HG03571 (cell line): Measurements from ENCODE around the gene RALGDS.

Experiments used
- ATAC-seq: cut with Tn5 transposase; IDR thresholded peaks from one replicate; pipeline ENCODE4 v1.9.1; 2021; ENCODE audit not compliant: unreplicated experiment

Gene RALGDS

GRCh38 chr9:133137451-133138231 is 16.6 kb upstream of the RALGDS start:
- ATAC-seq = no peak

- ATAC-seq = no peak
Observed at GRCh38 chr9:133135146-133135745, 14.2 kb upstream of the RALGDS start.

- no peak for ATAC-seq
Observed at GRCh38 chr9:133134388-133135145, 13.5 kb upstream of the RALGDS start.

- ATAC-seq = peak; percentile 86
Observed at GRCh38 chr9:133133681-133134387, 12.8 kb upstream of the RALGDS start.

GRCh38 chr9:133132174-133132573 is 11.1 kb upstream of the RALGDS start:
- ATAC-seq = no peak

- no peak for ATAC-seq
Observed at GRCh38 chr9:133131506-133131905, 10.5 kb upstream of the RALGDS start.

- peak; percentile 40 for ATAC-seq
Observed at GRCh38 chr9:133130685-133131244, 9.7 kb upstream of the RALGDS start.

- ATAC-seq = no peak
Observed at GRCh38 chr9:133129001-133129795, 8.2 kb upstream of the RALGDS start.

GRCh38 chr9:133128152-133128551 is 7.1 kb upstream of the RALGDS start:
- ATAC-seq = no peak

- no peak for ATAC-seq
Observed at GRCh38 chr9:133127340-133127981, 6.4 kb upstream of the RALGDS start.

GRCh38 chr9:133126697-133127339 is 5.8 kb upstream of the RALGDS start:
- ATAC-seq = no peak

GRCh38 chr9:133125941-133126696 is 5.1 kb upstream of the RALGDS start:
- ATAC-seq = peak; percentile 45

- ATAC-seq = no peak
Observed at GRCh38 chr9:133124907-133125275, 3.9 kb upstream of the RALGDS start.

- ATAC-seq = no peak
Observed at GRCh38 chr9:133124123-133124906, 3.3 kb upstream of the RALGDS start.

GRCh38 chr9:133122935-133123611 is 2.0 kb upstream of the RALGDS start:
- ATAC-seq = no peak

- no peak for ATAC-seq
Observed at GRCh38 chr9:133122605-133122934, 1.5 kb upstream of the RALGDS start.

- ATAC-seq = no peak
Observed at GRCh38 chr9:133121915-133122550, 993 bp upstream of the RALGDS start.
